Neural cell (in vitro differentiated cells): ENCODE results near the gene MXRA5.

Source experiments
- EP300 ChIP-seq: fragments of 450-650 bp; conservative IDR thresholded peaks from 2 replicates; pipeline ENCODE4 v1.6.1; 2014; ENCODE audit warnings: antibody characterized with exemption, mild to moderate bottlenecking, moderate library complexity; ENCODE audit not compliant: poor library complexity, severe bottlenecking
- EZH2 ChIP-seq: fragments of 200-600, 300-800 bp; shearing (Covaris generic), sonication (generic); IDR thresholded peaks from 2 replicates; pipeline ENCODE4 v1.6.1; 2014; ENCODE audit warnings: antibody characterized with exemption, low read length, borderline replicate concordance, mild to moderate bottlenecking; ENCODE audit not compliant: insufficient read depth, poor library complexity, severe bottlenecking
- MXI1 ChIP-seq: fragments of 450-650 bp; conservative IDR thresholded peaks from 2 replicates; pipeline ENCODE4 v1.6.1; 2014; ENCODE audit warnings: antibody characterized with exemption, mild to moderate bottlenecking; ENCODE audit not compliant: poor library complexity, severe bottlenecking
- POLR2AphosphoS5 ChIP-seq: IDR thresholded peaks from 2 replicates; pipeline ENCODE4 v1.6.1; 2012
- RAD21 ChIP-seq: fragments of 450-650 bp; conservative IDR thresholded peaks from 2 replicates; pipeline ENCODE4 v1.6.1; 2014; ENCODE audit warnings: antibody characterized with exemption, mild to moderate bottlenecking, moderate library complexity
- SMC3 ChIP-seq: fragments of 450-650 bp; conservative IDR thresholded peaks from 2 replicates; pipeline ENCODE4 v1.6.1; 2014; ENCODE audit warnings: antibody characterized with exemption, mild to moderate bottlenecking, moderate library complexity; ENCODE audit not compliant: poor library complexity
- TAF1 ChIP-seq: IDR thresholded peaks from 2 replicates; pipeline ENCODE4 v1.6.1; 2012; ENCODE audit warnings: low read depth
- TF ChIP-seq, protein P1 (sequence below): fragments of 450-650 bp; IDR thresholded peaks from 2 replicates; pipeline ENCODE4 v1.5.1; 2014; ENCODE audit warnings: antibody characterized with exemption, mild to moderate bottlenecking, moderate library complexity; ENCODE audit not compliant: poor library complexity, severe bottlenecking
- TF ChIP-seq, protein P2 (sequence below): IDR thresholded peaks from 2 replicates; pipeline ENCODE4 v1.6.1; 2012; ENCODE audit warnings: borderline replicate concordance

DNA sequence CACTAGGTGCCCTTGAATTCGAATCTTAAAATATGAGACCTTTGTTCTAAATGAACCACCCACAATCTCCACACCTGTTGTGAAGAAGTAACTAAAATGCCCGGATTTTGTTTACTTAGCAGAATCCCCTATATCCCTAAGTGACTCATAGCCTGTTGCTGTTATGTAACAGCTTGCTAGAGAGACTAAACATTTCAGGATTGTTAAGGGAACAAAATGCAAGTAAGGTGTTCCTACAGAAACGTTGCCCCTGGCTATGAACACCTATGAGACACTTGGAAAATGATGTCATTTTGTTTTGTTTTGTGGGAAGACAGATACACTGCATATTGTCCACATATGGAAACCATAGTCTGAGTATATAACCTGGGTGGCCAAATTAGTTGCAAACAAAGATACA, 24.2 kb upstream of the MXRA5 start:
- no peak for TF ChIP-seq EP300
- TF ChIP-seq, protein P1, sequence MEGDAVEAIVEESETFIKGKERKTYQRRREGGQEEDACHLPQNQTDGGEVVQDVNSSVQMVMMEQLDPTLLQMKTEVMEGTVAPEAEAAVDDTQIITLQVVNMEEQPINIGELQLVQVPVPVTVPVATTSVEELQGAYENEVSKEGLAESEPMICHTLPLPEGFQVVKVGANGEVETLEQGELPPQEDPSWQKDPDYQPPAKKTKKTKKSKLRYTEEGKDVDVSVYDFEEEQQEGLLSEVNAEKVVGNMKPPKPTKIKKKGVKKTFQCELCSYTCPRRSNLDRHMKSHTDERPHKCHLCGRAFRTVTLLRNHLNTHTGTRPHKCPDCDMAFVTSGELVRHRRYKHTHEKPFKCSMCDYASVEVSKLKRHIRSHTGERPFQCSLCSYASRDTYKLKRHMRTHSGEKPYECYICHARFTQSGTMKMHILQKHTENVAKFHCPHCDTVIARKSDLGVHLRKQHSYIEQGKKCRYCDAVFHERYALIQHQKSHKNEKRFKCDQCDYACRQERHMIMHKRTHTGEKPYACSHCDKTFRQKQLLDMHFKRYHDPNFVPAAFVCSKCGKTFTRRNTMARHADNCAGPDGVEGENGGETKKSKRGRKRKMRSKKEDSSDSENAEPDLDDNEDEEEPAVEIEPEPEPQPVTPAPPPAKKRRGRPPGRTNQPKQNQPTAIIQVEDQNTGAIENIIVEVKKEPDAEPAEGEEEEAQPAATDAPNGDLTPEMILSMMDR = no peak
- TF ChIP-seq EZH2 = no peak
- TF ChIP-seq MXI1 = no peak
- no peak for TF ChIP-seq POLR2AphosphoS5
- no peak for TF ChIP-seq RAD21
- TF ChIP-seq SMC3 = no peak
- TF ChIP-seq TAF1 = no peak
- TF ChIP-seq, protein P2, sequence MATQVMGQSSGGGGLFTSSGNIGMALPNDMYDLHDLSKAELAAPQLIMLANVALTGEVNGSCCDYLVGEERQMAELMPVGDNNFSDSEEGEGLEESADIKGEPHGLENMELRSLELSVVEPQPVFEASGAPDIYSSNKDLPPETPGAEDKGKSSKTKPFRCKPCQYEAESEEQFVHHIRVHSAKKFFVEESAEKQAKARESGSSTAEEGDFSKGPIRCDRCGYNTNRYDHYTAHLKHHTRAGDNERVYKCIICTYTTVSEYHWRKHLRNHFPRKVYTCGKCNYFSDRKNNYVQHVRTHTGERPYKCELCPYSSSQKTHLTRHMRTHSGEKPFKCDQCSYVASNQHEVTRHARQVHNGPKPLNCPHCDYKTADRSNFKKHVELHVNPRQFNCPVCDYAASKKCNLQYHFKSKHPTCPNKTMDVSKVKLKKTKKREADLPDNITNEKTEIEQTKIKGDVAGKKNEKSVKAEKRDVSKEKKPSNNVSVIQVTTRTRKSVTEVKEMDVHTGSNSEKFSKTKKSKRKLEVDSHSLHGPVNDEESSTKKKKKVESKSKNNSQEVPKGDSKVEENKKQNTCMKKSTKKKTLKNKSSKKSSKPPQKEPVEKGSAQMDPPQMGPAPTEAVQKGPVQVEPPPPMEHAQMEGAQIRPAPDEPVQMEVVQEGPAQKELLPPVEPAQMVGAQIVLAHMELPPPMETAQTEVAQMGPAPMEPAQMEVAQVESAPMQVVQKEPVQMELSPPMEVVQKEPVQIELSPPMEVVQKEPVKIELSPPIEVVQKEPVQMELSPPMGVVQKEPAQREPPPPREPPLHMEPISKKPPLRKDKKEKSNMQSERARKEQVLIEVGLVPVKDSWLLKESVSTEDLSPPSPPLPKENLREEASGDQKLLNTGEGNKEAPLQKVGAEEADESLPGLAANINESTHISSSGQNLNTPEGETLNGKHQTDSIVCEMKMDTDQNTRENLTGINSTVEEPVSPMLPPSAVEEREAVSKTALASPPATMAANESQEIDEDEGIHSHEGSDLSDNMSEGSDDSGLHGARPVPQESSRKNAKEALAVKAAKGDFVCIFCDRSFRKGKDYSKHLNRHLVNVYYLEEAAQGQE = no peak
